ENCODE results near the gene GRK3.
"Not testable (repeated sequence)": the region's sequence is repeated elsewhere in the genome, so short reads cannot be mapped to it uniquely, and the experiment has no call there.

Gene GRK3

GRCh38 chr22:25706197-25706596 lies 141.7 kb downstream of the GRK3 start:
- DNase-seq, result no peak

DNA sequence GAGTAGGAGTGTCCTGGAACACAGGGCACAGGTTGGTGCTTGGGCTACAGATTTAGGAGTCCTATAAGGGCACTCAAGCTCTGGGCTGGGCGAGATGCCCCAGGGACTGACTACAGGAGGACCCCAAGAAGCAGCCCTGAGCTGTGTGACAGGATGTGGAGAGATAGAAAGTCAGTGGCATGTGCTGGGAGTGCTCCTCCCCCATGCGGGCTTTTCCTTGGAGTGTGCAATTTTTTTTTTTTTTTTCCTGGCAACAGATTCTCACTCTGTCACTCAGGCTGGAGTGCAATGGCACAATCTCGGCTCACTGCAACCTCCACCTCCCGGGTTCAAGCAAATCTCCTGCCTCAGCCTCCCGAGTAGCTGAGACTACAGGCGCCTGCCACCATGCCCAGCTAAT lies 144.0 kb downstream of the GRK3 start:
- not testable (repeated sequence) for DNase-seq

DNA sequence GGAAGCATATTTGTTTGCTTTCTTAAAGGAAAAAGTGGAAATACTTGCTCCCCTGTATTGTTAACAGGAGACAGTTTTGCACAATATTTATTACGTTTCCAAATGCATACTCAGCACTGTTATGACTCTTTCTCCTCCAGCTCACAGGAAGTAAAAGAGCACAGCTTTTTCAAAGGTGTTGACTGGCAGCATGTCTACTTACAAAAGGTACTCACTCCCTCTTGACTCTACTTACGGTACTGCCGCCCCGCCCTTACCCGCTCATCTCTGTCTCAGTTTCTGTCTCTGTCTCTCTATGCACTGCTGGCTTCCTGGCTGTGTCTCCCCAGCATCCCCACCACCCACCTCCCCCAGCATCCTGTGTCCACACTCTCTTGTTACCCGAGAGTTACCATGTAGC lies 145.3 kb downstream of the GRK3 start:
- DNase-seq, result peak; percentile 34

DNA sequence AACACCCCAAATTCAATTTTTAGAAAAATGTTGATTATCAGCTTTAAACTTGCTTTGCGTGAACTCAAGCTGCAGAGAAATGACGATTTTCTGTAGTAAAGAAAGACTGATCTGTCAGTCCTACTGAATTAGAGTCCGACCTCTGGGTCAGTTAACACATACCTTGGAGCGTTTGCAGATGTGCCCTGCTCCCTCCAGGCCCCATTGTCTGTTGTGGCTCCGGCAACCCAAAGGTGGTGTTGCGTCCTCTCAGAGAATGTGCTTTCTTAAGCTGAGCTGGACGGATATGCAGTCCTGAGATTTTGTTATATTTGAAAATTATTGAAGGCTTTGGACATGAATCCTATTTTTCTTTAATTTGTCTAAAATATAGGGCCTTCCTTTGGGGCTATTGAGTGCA lies 146.0 kb downstream of the GRK3 start:
- no peak for DNase-seq

- no peak for DNase-seq
These were observed 147.0 kb downstream of the GRK3 start for GRCh38 chr22:25711491-25711890.

DNA sequence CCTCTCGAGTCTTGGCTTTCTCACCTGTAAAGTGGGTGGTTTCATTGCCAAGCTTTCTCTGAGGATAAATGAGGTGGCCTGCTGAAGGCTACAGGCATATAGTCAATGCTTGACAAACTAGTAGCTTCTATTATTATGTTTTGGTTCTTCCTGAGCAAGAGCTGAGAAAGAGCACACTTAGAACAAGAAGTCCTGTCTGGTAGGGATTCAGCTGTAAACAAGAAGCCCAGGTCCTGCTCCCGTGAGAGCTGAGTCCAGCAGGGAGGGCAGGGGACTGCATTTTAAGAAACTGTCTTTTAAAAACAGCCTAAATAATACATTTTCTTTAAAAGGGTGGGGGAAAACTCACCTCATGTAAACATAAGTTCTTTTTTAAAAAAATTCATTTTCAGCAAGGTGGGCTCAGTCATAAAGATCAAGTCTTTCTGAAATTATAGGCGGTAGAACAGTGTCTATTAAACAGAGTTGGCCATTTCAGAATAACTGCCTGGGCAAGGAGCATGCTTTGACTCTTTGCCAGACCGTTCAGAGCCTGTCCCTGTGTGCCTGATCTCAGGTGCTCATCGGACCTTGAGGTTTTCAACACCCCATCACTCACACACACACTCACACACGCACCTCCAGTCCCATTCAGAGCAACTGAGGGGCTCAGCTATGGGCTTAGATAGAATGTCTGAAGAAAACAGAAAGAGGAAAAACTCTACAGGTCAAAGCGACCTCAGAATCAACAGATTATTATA lies 148.4 kb downstream of the GRK3 start:
- DNase-seq, result no peak

DNA sequence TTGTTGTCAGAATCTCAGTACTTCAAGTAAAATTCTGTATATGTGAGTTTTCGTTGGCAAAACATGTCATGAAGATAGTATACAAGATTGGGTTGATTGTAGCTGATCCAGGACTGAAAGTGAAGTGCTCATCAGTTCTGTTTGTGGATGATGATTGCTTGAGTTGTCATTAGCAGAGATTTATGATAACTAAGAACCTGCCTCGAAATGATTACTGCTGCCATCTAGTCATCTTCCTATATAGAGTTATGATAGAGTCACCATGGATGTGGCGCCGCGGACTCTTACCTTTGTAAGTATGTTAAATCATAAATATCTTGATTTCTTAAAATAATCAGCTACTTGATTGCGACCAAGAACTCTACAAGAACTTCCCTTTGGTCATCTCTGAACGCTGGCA lies 149.6 kb downstream of the GRK3 start:
- no peak for DNase-seq

- no peak for DNase-seq
These were observed 150.3 kb downstream of the GRK3 start for GRCh38 chr22:25714739-25715138.

GRCh38 chr22:25716637-25717036 lies 152.2 kb downstream of the GRK3 start:
- DNase-seq, result no peak

DNA sequence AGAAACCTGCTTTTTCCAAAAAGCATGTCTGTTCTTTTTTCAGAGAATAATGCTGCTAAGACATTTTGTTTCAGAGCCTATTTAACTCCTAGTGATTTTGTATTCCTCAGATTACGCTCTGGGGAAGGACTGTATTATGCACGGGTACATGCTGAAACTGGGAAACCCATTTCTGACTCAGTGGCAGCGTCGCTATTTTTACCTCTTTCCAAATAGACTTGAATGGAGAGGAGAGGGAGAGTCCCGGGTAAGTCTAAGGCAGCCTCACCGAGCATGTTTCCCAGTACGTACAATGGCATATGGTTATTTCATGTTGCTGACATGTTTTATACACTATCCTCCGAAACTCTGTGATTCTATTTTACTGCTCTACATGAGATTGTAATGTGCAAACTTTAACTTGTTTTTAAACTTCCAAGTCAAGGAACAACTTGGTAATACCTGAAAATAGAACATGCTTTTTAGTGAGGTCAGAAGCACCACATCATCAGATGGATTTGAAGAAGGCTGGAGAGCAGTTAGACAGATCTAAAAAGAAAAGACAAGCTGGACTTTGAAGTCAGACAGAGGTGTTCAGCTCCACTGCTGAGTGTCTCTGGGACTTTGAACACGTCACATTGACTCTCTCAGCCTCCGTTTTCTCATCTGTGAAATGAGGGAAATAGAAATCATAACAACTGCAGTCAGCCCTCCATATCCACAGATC lies 153.8 kb downstream of the GRK3 start:
- no peak for DNase-seq

DNA sequence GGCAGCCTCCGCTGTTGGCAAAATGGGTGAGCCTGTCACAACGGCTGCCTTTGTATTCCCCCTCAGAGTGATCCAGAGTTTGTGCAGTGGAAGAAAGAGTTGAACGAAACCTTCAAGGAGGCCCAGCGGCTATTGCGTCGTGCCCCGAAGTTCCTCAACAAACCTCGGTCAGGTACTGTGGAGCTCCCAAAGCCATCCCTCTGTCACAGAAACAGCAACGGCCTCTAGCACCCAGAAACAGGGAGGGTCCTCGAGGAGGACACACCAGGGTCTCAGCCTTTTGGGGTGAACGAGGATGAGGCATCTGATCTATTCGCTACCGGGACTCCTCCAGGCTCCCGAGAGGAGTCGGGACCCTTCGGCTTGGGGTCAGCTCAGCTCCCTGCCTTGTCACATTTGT lies 157.7 kb downstream of the GRK3 start:
- no peak for DNase-seq

- DNase-seq, result no peak
These were observed 158.2 kb downstream of the GRK3 start for GRCh38 chr22:25722626-25723025.

GRCh38 chr22:25726241-25726640 lies 161.8 kb downstream of the GRK3 start:
- no peak for DNase-seq

DNA sequence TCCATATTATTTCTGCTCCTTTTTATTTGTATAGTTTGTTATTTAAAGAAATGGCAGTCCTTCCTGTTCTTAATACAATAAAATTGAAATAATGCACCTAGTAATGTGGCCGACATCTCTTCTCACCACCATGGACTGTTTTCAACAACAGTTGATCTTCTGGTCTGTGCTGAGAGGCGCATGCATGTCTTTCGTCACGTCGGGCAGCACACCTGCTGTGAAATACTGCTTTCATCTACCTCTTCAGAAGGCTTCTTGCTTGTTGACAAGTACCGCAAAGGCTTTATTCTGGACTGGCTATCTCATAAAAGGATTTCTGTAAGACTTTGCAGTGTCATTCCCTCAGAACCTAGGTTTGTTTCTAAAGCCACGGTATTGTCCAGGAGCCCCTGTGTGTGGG lies 163.6 kb downstream of the GRK3 start:
- DNase-seq, result no peak

DNA sequence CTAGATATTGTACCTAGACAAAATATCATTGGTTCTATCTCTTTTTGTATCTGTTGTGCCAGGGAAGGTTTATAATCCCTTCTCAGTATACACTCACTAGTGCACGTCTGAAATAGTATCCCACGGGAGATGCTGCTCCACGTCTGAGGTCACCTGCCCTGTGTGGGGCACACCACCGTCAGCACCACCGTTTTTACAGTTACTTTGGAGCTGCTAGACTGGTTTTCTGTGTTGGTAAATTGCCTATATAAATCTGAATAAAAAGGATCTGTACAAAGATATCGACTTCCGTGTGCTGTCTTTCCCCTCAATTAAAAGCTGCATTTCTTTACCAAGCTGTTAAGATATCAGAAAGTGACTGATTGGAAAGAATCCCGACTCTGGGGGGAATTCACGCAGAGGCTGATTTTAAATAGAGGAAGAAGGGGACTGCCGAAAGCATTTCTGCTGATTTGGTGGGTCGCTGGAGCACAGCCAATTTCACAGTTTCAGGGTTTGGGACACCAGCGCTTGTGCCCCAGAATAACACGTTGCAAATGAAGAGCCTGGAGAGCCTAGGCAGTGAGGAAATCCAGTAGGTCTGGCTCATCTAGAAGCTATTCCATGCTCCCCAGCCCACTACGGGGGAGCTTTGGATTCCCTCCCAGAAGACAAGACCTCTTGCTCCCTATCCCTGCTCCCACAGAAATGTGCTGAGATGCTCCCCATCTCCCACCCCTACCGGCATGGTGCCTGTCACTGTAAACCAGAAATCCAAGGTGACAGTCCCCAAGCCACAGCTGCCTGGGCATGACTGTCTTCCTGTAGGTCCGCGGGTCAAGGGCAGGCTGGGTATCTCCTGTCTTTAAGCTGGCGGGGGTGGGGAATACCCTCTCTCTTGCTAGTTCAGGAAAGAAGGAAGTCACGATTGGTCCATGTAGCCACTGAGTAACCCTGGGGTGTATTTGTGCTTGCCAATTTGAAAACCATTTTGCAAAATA lies 164.8 kb downstream of the GRK3 start:
- no peak for DNase-seq

- DNase-seq, result no peak
These were observed 171.2 kb downstream of the GRK3 start for GRCh38 chr22:25735650-25736049.

DNA sequence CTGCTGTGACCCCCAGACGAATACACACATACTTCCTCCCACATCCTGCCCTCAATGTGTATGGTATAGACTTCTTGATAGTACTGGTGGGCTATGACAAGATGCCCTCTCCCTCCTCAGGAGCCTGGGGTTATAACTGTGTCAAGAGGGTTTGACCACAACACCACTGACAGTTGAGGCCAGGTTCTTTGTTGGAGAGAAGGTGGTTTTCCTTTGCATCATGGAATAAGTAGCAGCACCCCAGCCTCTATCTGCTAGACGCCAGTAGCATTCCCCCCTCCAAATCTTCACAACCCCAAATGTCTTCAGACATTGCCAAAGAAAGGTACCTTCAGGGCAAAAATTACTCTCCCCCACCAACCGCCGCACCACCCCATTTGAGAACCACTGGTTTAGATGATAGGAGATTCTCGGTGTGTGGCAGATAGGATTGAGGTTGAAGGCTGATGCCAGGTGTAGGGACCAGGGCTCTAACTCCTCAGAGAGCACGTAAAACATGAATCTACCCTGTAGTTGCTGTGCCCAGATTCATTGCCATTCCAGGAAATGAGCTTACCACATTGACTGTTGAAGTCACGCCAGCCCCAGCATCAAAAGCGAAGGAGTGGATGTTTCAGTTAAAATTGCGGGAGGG lies 172.0 kb downstream of the GRK3 start:
- DNase-seq, result peak; percentile 55

GRCh38 chr22:25739659-25740344 lies 175.3 kb downstream of the GRK3 start:
- DNase-seq, result no peak

- DNase-seq, result no peak
These were observed 177.5 kb downstream of the GRK3 start, which contains the start of gene MYO18B for GRCh38 chr22:25741692-25742626. TSS of gene MYO18B (plus strand) at chr22:25742188. CDS start at chr22:25761093, 18,905 bp downstream.

DNA sequence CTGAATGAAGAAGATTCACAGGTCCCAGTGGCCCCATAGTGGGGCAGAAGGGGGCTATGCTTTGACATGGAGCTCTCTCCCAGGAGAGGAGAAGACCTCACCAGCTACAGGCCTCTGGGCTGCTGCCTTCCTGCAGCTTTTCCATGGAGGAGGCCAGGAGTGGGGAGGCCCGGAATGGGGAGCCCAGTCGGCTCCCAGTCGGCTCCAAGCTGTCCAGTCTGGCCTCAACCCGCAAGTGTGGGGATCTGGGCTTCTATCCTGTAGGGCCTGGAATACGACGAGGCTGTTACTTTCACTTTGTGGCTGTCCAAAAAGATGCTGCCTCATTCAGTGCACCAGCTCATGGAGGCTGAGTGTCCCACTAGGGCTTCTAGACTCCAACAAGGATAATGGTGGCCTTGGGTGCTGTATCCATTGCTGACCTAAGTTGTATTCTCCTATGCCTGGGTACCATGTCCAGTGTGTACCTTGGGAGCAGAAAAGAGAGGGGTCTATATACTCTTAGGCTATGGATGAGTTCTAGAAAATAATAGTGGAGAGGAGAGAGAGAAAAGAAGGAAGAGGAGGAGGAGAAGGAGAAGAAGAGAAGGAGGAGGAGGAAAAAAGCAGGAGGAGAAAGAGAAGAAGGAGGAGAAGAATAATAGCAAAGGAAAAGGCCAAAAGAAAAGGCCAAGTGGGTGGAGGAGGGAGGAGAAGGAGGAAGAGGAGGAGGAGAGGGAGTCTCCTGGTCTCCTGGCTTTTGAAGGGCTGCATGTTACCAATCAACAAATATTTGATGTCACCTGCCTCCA lies 178.6 kb downstream of the GRK3 start:
- no peak for DNase-seq
